GM12892 (cell line): ENCODE measurements around the gene DTWD2. TPM values are rescaled to one million over a fixed set of nuclear protein-coding genes. Genes with fewer than 3 reads are reported as not detected.

Experiments used
- DNase-seq: peaks from one replicate; pipeline ENCODE4 v3.0.0; 2011; ENCODE audit not compliant: insufficient read length
- FAIRE-seq: peaks from 2 replicates; lab custom pipeline; 2011; peaks lifted over from hg19 to GRCh38; lab: Jason Lieb, UNC
- POLR2A ChIP-seq: IDR thresholded peaks from 2 replicates; pipeline ENCODE4 v1.6.1; 2011; ENCODE audit warnings: low read depth, low read length, control low read depth
- POLR2AphosphoS5 ChIP-seq: IDR thresholded peaks from 2 replicates; pipeline ENCODE4 v1.6.1; 2011; ENCODE audit warnings: low read depth, low read length, control low read depth
- TAF1 ChIP-seq: IDR thresholded peaks from 2 replicates; pipeline ENCODE4 v1.6.1; 2011; ENCODE audit warnings: low read depth, mild to moderate bottlenecking, control low read depth, low read length, borderline replicate concordance
- polyA plus RNA-seq: library from polyadenylated mRNA; unstranded; fragments of >200 nt; gene quantifications from one replicate; pipeline ENCODE4 v1.2.1, GENCODE V29; 2012; ENCODE audit warnings: missing spikeins, inconsistent platforms; ENCODE audit not compliant: missing spikeins

Gene DTWD2
- polyA plus RNA-seq = 3.0 TPM

- DNase-seq = peak; percentile 83
- FAIRE-seq = peak; percentile 93
- TF ChIP-seq POLR2AphosphoS5 (no peak), TAF1 (no peak), POLR2A (0 out of 2 replicates have a peak, but pooled peaks have one; percentile 23)
These were observed at the start of gene DTWD2 for GRCh38 chr5:118987988-118988865. DTWD2 (minus strand) TSS chr5:118988547; CDS start chr5:118988511, 36 bp downstream.

- no peak for DNase-seq
- TF ChIP-seq POLR2A (no peak), POLR2AphosphoS5 (no peak), TAF1 (no peak)
- no peak for FAIRE-seq
These were observed 49.3 kb upstream of the DTWD2 start for GRCh38 chr5:119037496-119038215.

GRCh38 chr5:119036101-119036762, 47.9 kb upstream of the DTWD2 start:
- FAIRE-seq = no peak

GRCh38 chr5:119033135-119033534, 44.8 kb upstream of the DTWD2 start:
- DNase-seq (no peak), FAIRE-seq (no peak)

More at GRCh38 chr5:119036101-119036762, 47.9 kb upstream of the DTWD2 start:
- TF ChIP-seq POLR2A (no peak), TAF1 (no peak), POLR2AphosphoS5 (no peak)
- no peak for DNase-seq

GRCh38 chr5:119032656-119033055, 44.3 kb upstream of the DTWD2 start:
- FAIRE-seq = peak; percentile 42

More at GRCh38 chr5:119033135-119033534, 44.8 kb upstream of the DTWD2 start:
- TF ChIP-seq POLR2A = no peak
- TF ChIP-seq TAF1 = no peak
- TF ChIP-seq POLR2AphosphoS5 = no peak

GRCh38 chr5:119031905-119032304, 43.6 kb upstream of the DTWD2 start:
- peak; percentile 41; the same call in 1 of the 2 replicates for TF ChIP-seq POLR2A
- TF ChIP-seq TAF1 = no peak
- TF ChIP-seq POLR2AphosphoS5 = peak; percentile 40; the same call in 1 of the 2 replicates
- no peak for DNase-seq
- FAIRE-seq = peak; percentile 97

More at GRCh38 chr5:119032656-119033055, 44.3 kb upstream of the DTWD2 start:
- no peak for TF ChIP-seq POLR2AphosphoS5
- no peak for TF ChIP-seq POLR2A
- no peak for TF ChIP-seq TAF1
- DNase-seq = no peak

GRCh38 chr5:119031011-119031886, 42.9 kb upstream of the DTWD2 start:
- DNase-seq = no peak
- no peak for TF ChIP-seq TAF1
- TF ChIP-seq POLR2A = no peak
- TF ChIP-seq POLR2AphosphoS5 = no peak
- FAIRE-seq = peak; percentile 76

- TF ChIP-seq POLR2AphosphoS5 = no peak
- FAIRE-seq = no peak
- no peak for DNase-seq
These were observed 40.2 kb upstream of the DTWD2 start for GRCh38 chr5:119028575-119028974.

GRCh38 chr5:119022773-119023172, 34.4 kb upstream of the DTWD2 start:
- DNase-seq (no peak), FAIRE-seq (peak; percentile 76)
- TF ChIP-seq TAF1 (no peak), POLR2AphosphoS5 (no peak), POLR2A (no peak)

GRCh38 chr5:119022017-119022745, 33.8 kb upstream of the DTWD2 start:
- TF ChIP-seq POLR2A (no peak), POLR2AphosphoS5 (no peak), TAF1 (no peak)
- no peak for FAIRE-seq
- no peak for DNase-seq
